Mucosa of rectum (tissue), 2 donors: ENCODE data around the gene ELFN2.

Experiments
- H3K27ac ChIP-seq, 2 donors: one replicate each; pipeline ENCODE4 v1.7.0; 2013; ENCODE audit warnings: inconsistent platforms in 2 of 2, low read depth in 2 of 2, low read length in 2 of 2
- H3K27me3 ChIP-seq, 2 donors: one replicate each; pipeline ENCODE4 v1.7.0; 2013; ENCODE audit warnings: low read length in 2 of 2; ENCODE audit not compliant: control insufficient read depth in 2 of 2, insufficient read depth in 2 of 2
- H3K36me3 ChIP-seq, 2 donors: one replicate each; pipeline ENCODE4 v1.7.0; 2013; ENCODE audit warnings: low read length in 2 of 2; ENCODE audit not compliant: control insufficient read depth in 2 of 2, insufficient read depth in 2 of 2
- H3K4me1 ChIP-seq, 2 donors: one replicate each; pipeline ENCODE4 v1.7.0; 2013; ENCODE audit warnings: low read length in 2 of 2, mild to moderate bottlenecking in 1 of 2; ENCODE audit not compliant: control insufficient read depth in 2 of 2, insufficient read depth in 2 of 2
- H3K4me3 ChIP-seq, 2 donors: one replicate each; pipeline ENCODE4 v1.7.0; 2013; ENCODE audit warnings: low read length in 2 of 2
- H3K9ac ChIP-seq, 2 donors: one replicate each; pipeline ENCODE4 v1.7.0; 2013; ENCODE audit warnings: low read length in 2 of 2, low read depth in 1 of 2, mild to moderate bottlenecking in 1 of 2
- H3K9me3 ChIP-seq, 2 donors: one replicate each; pipeline ENCODE4 v1.7.0; 2013; ENCODE audit warnings: low read length in 2 of 2; ENCODE audit not compliant: control insufficient read depth in 2 of 2
- donor health status: healthy.
- donor health status: Normal muscosa, but diverticular disease.

Gene ELFN2

DNA sequence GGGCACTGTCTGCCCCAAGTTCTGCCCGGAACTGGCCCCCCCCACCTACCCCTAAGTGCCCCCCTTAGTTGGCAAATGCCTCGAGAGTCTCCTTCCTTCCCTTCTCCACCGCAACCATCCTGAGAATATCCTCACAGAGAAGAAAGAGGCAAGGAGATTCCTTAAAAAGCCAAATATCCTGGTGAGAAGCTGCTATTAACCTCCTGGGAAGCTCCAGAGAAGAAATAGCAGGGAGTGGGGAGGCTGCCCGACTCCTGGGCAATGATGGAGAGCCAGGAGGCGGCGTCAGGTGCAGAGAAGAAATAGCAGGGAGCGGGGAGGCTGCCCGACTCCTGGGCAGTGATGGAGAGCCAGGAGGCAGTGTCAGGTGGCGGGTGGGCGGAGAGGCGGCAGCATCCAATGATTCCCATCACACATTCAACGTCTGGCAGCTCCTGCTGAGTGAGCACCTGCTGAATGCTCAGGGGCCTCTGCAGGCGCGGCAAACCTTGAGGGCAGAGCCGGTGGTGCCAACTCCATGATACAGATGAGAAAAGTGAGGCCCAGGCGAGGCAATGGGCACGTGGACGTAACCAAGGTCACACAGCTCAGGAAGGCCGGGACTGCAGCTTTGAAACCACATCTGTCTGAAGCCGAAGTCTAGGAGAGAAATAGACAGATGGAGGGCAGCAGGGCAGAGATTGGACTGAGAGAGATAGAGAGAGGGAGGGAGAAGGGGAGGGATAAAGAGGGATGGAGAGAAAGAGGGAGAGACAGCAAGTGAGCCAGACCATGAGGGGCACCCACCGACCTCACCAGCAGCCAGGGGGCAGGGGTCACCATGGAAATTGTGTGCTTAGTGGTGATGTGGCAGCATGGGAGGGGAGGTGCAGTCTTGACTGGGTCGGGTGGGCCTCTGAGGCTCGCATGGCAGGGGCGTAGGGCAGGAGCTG, 86.7 kb downstream of the ELFN2 start:
- Histone ChIP-seq H3K4me1 (peaks cover 3 to 5% of the 10 kb centered on the region in 2 donors), H3K9ac (no peak overlapping the region), H3K9me3 (no peaks in the 10 kb centered on the region), H3K27me3 (peaks cover 13 to 17% of the 10 kb centered on the region in 2 donors), H3K36me3 (no peaks in the 10 kb centered on the region), H3K4me3 (no peak overlapping the region), H3K27ac (no peak overlapping the region)

DNA sequence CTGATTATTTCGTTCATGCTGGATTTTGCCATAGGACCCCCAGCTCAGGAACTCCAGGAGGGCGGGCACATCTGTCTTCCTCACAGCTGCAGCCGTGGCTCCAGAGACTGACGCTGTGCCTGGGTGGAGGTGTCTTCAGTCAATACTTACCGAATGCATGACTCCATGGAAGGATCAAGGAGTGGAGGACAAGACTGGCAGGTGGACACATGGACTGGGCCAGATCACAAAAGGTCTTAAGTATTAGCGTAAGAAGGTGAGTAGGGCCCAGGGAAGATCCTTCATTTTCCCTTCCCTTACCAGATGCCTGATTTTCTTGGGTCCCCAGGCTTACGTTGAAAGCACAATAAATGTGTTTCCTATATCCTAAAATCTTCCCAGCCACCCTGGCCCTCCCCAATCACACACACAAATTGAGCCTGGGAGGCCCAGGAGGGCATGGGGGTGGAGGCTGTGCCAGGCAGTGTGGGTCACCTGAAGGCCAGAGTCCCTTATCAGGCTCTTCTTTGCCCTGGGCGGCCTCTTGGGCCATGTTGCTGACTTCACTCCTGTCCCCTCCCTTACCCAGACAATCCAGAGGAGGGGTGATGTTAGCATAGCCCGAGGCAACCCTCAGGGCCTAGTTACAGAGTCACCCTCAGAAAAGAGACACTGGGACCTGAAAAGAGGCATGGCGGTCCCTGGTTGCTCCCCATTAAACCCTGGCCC, 88.6 kb downstream of the ELFN2 start:
- peaks cover 31 to 32% of the 10 kb centered on the region in 2 donors for H3K27me3 ChIP-seq

DNA sequence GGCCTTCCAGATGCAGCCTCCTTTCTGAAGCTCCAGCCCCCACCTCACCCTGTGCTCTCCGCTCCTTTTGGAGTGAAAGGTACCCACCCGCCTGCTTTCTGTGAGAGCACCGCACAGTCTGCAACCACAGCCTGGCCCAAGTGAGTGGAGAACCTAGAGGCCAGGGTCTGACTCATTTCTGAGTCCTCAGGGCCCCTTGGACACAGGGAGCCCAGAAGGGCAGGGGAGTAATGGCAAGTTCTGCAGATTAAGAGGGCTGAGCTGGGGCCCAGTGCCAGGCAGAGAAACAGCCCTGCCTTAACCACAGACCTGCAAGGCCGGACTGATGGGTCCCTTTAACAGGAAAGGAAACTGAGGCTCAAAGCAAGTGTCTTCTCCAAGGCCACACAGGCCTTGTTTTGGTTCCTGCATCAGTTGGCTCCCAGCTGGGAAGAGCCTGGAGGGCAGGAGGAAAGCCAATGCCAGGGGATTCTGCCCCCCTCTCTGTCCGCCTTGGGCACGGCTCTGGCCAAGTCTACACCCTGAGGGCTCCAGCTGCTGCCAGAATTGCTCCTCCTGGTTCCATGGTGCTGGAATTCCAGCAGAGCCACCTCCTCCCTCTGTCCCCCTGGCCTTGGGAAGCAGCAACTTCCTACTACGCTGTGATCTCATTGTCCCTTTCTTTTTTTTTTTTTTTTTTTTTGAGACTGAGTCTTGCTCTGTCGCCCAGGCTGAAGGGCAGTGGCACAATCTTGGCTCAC, 89.9 kb downstream of the ELFN2 start:
- H3K9me3 ChIP-seq: no peaks in the 10 kb centered on the region
- no peak overlapping the region for H3K27ac ChIP-seq
- H3K36me3 ChIP-seq: no peaks in the 10 kb centered on the region
- H3K4me3 ChIP-seq: no peak overlapping the region
- peaks cover 3 to 5% of the 10 kb centered on the region in 2 donors for H3K4me1 ChIP-seq
- H3K9ac ChIP-seq: no peak overlapping the region
- peaks cover 43% of the 10 kb centered on the region in 2 donors for H3K27me3 ChIP-seq

More for the DNA sequence above, 88.6 kb downstream of the ELFN2 start:
- Histone ChIP-seq H3K4me1 (peaks cover 3 to 5% of the 10 kb centered on the region in 2 donors), H3K4me3 (no peak overlapping the region), H3K27ac (no peak overlapping the region), H3K9ac (no peak overlapping the region), H3K9me3 (no peaks in the 10 kb centered on the region), H3K36me3 (no peaks in the 10 kb centered on the region)

DNA sequence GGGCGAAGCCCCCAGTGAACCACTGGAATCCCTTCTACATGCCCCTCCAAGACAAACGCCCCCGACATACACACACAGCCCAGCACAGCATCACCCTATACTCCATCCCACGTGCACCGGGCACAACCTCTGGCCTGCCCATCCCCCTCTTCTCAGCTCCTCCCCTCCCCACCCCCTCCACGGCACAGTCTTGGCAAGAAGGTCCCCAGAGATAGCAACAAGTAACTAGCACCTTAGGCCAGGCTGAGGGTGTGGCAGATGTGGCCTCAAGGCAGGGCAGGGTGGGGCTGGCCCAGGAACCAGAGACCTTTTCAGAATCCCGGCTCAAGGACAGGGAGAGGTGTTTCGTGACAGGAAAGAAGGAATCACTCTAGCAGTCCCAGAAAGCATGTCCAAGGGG, 90.7 kb downstream of the ELFN2 start:
- H3K9me3 ChIP-seq: no peaks in the 10 kb centered on the region
- no peak overlapping the region for H3K9ac ChIP-seq
- H3K4me3 ChIP-seq: no peak overlapping the region
- H3K36me3 ChIP-seq: no peaks in the 10 kb centered on the region
- peaks cover 38 to 46% of the 10 kb centered on the region in 2 donors for H3K27me3 ChIP-seq
- H3K4me1 ChIP-seq: peaks cover 3 to 5% of the 10 kb centered on the region in 2 donors
- no peak overlapping the region for H3K27ac ChIP-seq

DNA sequence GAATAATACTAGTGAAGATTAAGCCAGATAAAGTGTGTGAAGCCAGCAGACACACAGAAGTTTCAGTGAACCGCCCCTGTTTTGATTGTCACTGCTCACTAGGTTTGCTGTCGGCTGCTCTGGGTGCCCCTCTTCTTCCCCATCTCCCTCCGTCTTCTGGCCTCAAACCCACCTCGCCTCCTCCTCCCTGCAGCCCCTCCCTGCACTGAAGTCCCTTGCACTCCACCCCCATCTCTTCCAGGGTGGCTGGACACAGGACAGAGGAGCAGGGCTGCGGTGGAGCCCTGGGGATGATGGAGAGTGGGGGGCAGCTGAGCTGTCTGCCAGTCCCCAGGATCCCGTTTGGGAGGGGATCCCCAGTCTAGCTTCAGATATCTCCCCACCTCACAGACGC, 91.5 kb downstream of the ELFN2 start:
- H3K9me3 ChIP-seq: no peaks in the 10 kb centered on the region
- H3K4me3 ChIP-seq: no peak overlapping the region
- no peaks in the 10 kb centered on the region for H3K36me3 ChIP-seq
- H3K9ac ChIP-seq: no peak overlapping the region
- no peak overlapping the region for H3K27ac ChIP-seq
- peaks cover 3 to 5% of the 10 kb centered on the region in 2 donors for H3K4me1 ChIP-seq
- H3K27me3 ChIP-seq: peaks cover 38 to 42% of the 10 kb centered on the region in 2 donors

DNA sequence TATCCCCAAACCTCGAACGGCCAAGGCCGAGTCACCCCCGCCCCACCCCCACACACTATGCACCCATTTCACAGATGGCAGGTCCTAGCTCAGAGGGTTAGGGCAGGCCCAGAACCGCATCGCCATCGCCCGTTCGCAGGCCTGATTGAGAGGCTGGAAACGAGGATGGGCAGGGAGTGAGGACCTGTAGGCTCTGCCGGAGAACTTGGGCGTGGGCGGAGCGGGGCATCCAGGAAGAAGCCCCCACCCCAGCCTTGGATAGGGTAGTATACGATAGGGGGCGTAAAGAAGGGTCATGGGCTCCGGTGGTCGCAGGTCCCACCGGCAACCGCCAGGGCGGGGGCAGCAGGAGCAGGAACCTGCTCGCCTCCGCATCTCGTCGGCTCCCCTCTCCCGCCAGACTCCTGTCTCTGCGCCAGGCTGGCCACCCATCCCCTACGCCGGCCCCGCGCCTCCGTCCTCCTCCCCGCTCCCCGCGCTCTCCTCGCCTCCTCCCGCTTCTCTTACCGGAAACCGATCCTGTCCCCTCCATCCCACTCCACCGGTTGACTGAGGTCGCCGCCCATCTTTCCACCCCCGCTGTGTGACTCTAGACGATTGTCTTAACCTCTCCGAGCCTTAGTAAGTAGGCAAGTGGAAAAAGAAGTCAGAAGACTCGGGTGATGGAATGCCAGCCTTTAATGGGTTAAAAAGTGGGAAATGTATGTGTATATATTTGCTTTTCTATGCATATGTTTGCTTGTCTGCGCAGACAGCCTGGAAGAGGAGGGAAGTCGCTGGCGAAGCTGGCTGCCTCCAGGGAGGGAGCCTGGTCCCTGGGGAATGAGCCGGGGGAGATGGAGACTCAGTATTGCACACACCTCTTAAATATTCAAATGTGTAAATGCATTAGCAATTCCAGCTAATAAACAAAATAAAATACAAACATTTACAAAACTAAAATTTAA, 92.1 kb downstream of the ELFN2 start:
- Histone ChIP-seq H3K27ac (no peak overlapping the region), H3K27me3 (peaks cover 41 to 42% of the 10 kb centered on the region in 2 donors), H3K9ac (no peak overlapping the region), H3K9me3 (no peaks in the 10 kb centered on the region), H3K4me1 (peaks cover 3 to 5% of the 10 kb centered on the region in 2 donors), H3K36me3 (no peaks in the 10 kb centered on the region), H3K4me3 (no peak overlapping the region)

DNA sequence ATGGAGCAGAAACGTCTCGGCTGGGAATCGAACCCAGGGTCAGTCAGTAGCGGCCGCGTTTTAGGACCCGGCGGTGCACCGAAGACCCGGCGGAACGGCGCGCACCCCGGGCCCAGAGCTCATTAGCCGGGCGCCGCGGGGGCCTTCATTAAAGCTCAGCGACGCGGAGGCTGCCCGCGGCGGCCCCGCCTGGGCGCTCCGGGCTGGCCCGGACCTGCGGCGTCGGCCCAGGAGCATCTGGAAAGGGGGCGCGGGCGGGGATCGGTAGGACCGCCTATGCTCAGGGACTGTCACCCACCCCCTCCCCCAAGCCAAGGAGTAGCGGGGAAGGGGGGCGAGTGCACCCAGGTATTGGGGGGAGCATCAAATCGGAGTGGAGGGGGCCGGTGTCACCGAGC, 92.8 kb downstream of the ELFN2 start:
- Histone ChIP-seq H3K9ac (no peak overlapping the region), H3K9me3 (no peaks in the 10 kb centered on the region), H3K36me3 (no peaks in the 10 kb centered on the region), H3K4me1 (peaks cover 3 to 5% of the 10 kb centered on the region in 2 donors), H3K27me3 (peaks cover 42 to 44% of the 10 kb centered on the region in 2 donors), H3K4me3 (no peak overlapping the region), H3K27ac (no peak overlapping the region)

DNA sequence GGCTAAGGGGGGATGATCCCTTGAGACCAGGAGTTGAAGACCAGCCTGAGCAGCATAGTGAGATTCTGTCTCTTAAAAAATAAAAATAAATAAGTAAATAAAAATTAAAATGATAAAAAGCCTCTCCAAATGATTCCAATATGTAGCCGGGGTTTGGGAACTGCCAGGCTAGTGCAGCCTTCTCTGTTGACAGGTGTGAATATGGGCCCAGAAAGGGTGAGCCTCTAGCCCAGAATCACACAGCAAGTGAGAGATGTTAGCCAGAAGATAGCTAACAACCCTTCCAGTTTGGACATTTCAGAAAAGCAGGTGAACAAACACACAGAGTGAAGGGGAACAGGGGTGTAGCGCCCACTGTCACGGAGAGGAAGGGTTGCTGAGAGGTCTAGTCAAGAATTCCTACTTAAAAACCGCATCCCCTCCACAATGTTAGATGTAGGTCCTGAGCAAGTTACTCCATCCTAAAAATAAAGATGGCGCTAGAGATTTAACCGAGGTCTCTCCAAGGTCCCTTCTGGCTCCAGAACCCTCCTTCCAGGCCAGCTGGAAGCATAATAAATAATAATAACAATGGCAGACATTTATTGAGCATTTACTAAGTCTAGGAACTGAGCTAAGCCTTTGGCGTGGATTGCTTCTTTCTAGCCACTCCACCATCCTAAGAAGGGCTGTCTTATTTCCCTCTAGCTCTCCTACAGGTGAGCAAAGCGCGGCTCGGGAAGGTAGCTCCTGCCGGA, 93.4 kb downstream of the ELFN2 start:
- Histone ChIP-seq H3K27ac (no peak overlapping the region), H3K27me3 (peaks cover 42 to 44% of the 10 kb centered on the region in 2 donors), H3K4me3 (no peak overlapping the region), H3K4me1 (peaks cover 3 to 5% of the 10 kb centered on the region in 2 donors), H3K9me3 (no peaks in the 10 kb centered on the region), H3K36me3 (no peaks in the 10 kb centered on the region), H3K9ac (no peak overlapping the region)
